ENCODE data around the gene CA11. TPM values are rescaled to one million over a fixed set of nuclear protein-coding genes. Genes with fewer than 3 reads are reported as not detected.

The CA11 gene
- total and polyA plus RNA-seq, 2 of the 8 experiments (the other 6 are each of a cell fraction or from before 2014, with no cell fraction given) = 51.7 to 71.4 TPM

DNA sequence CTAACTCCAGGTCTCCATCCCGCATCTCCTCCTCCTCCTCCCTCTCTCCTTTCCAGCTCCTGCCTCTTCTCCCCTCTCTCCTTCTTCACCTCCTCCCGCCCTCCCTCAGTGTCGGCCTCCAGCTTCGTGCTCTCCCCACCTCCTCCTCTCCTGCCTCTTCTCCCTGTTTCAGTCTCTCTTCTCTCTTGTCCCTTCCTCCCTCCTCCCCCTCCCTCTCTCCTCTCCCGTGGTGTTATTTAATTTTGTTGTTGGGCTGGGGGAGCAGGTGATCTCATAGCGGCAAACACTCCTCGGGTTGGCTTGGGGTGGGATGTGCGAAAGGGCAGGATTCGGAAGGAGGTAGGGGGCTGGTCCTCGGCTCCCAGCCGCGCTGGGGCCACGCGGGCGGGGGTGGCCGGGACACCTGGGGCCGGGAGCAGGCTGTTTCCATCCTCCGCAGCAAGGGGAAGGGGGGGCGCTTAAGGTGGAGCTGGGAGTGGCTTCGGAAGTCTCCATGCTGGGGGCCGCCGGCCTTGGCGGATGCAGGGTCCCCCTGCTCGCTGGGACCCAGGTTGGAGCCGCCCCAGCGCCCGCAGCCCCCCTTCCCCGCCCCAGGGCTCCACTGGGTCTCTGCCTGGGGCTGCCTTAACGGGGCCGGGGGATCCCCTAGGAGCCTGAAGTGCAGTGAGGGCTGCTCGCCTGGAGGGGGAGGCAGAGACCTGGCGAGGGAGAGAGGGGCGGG lies at the start of gene CA11 (continued):
- TF ChIP-seq TBP (IDR thresholded peaks at IDR 0.05; ENCODE audit: low read depth, low read length) = 0 out of 2 replicates have a peak, but pooled peaks have one; percentile 7
- TF ChIP-seq, protein P1, sequence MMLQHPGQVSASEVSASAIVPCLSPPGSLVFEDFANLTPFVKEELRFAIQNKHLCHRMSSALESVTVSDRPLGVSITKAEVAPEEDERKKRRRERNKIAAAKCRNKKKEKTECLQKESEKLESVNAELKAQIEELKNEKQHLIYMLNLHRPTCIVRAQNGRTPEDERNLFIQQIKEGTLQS (IDR thresholded peaks at IDR 0.05; ENCODE audit: insufficient read depth, low read depth, low read length) = no peak
- TF ChIP-seq, protein P2, sequence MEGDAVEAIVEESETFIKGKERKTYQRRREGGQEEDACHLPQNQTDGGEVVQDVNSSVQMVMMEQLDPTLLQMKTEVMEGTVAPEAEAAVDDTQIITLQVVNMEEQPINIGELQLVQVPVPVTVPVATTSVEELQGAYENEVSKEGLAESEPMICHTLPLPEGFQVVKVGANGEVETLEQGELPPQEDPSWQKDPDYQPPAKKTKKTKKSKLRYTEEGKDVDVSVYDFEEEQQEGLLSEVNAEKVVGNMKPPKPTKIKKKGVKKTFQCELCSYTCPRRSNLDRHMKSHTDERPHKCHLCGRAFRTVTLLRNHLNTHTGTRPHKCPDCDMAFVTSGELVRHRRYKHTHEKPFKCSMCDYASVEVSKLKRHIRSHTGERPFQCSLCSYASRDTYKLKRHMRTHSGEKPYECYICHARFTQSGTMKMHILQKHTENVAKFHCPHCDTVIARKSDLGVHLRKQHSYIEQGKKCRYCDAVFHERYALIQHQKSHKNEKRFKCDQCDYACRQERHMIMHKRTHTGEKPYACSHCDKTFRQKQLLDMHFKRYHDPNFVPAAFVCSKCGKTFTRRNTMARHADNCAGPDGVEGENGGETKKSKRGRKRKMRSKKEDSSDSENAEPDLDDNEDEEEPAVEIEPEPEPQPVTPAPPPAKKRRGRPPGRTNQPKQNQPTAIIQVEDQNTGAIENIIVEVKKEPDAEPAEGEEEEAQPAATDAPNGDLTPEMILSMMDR (IDR thresholded peaks at IDR 0.05; ENCODE audit: control extremely low read depth in 1 of 3, insufficient read depth in 1 of 3, low read depth in 1 of 3, low read length in 3 of 3) = peak; percentile 81 to 96 (median 88)

Measured in H1 (cell line).